ENCODE measurements around the gene BNC1.

BNC1 gene

GRCh38 chr15:83320844-83321243 is 36.4 kb upstream of the BNC1 start:
- no peak overlapping the region for H3K4me3 ChIP-seq (ENCODE audit: low read depth, low read length)
- no peak for TF ChIP-seq CTCF (IDR thresholded peaks at IDR 0.05; ENCODE audit: insufficient read depth, low read depth, low read length, missing control alignments)
- DNase-seq (ENCODE audit: low read depth): no peak

GRCh38 chr15:83320404-83320803 is 35.9 kb upstream of the BNC1 start:
- no peak overlapping the region for H3K4me3 ChIP-seq (ENCODE audit: low read depth, low read length)
- DNase-seq (ENCODE audit: low read depth): no peak
- TF ChIP-seq CTCF (IDR thresholded peaks at IDR 0.05; ENCODE audit: insufficient read depth, low read depth, low read length, missing control alignments): no peak

GRCh38 chr15:83319771-83320170 is 35.3 kb upstream of the BNC1 start:
- H3K4me3 ChIP-seq (ENCODE audit: low read depth, low read length): no peak overlapping the region
- TF ChIP-seq CTCF (IDR thresholded peaks at IDR 0.05; ENCODE audit: insufficient read depth, low read depth, low read length, missing control alignments): no peak
- DNase-seq (ENCODE audit: low read depth): no peak

GRCh38 chr15:83318861-83319415 is 34.5 kb upstream of the BNC1 start:
- DNase-seq (ENCODE audit: low read depth): no peak
- no peak for TF ChIP-seq CTCF (IDR thresholded peaks at IDR 0.05; ENCODE audit: insufficient read depth, low read depth, low read length, missing control alignments)
- no peak overlapping the region for H3K4me3 ChIP-seq (ENCODE audit: low read depth, low read length)

- no peak for DNase-seq (ENCODE audit: low read depth)
- H3K4me3 ChIP-seq (ENCODE audit: low read depth, low read length): no peak overlapping the region
- no peak for TF ChIP-seq CTCF (IDR thresholded peaks at IDR 0.05; ENCODE audit: insufficient read depth, low read depth, low read length, missing control alignments)
These were observed 33.6 kb upstream of the BNC1 start for GRCh38 chr15:83318036-83318435.

GRCh38 chr15:83312071-83312470 is 27.6 kb upstream of the BNC1 start:
- TF ChIP-seq CTCF (IDR thresholded peaks at IDR 0.05; ENCODE audit: insufficient read depth, low read depth, low read length, missing control alignments): no peak
- no peak for DNase-seq (ENCODE audit: low read depth)

More at GRCh38 chr15:83312071-83312470, 27.6 kb upstream of the BNC1 start:
- H3K4me3 ChIP-seq (ENCODE audit: low read depth, low read length): no peak overlapping the region
